ENCODE measurements around the gene RNF141.

RNF141 gene

GRCh38 chr11:10487002-10487647, 53.9 kb downstream of the RNF141 start:
- H3K27ac ChIP-seq: no peak overlapping the region
- TF ChIP-seq CTCF (conservative IDR thresholded peaks at IDR 0.05): no peak

DNA sequence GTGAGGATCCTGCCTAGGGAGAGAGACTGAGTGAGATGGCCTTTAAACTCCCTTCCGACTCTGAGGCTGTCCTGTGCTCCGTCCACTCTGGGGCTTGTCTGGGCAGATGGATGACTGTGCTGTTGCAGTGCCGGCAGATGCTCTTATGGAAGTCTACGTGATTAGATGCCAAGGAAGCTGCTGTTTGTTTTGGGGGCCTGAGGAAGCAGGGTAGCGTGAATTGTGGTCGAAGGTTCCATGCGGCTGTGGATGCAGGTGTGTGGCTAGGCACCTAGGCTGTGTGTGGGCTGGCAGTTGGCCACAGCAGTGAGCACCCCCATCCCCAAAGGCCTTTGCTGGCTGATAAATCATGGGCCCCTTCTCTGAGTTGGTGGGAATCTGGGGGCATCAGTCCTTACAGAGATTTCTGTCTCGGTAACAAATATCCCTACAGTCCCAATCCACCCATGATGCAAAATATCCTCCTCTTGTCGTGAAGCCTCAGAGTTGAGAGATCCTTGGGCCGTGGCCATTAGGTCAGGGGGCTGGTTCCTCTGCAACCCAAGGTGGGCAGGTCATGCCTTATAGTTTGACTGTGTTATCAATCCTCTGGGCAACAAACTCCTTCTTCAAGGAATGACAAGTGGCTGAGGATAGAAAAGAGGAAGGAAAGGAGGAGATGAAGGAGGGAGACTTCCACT, 54.7 kb downstream of the RNF141 start:
- no peak for TF ChIP-seq CTCF (conservative IDR thresholded peaks at IDR 0.05)
- no peak overlapping the region for H3K27ac ChIP-seq

DNA sequence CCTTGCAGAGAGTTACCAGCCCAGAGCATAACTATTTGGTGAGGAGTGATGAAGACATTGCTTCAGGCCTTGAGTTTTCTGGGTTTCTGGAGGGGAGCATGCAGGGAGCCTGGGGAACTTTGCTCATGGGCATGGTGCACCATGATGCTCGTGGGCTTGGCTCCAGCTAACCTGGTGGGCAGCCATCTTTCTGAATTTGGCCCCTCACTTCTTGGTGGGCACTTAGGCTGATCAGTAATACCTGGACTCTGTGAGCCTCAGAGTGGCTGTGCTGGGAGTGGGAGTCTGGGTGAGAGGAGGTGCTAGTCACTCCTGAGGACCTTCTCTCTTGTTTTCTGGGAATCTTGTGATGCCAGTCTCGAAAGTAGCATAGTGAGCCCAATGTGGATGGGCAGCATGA, 55.3 kb downstream of the RNF141 start:
- H3K27ac ChIP-seq: no peak overlapping the region

GRCh38 chr11:10484461-10485180, 56.4 kb downstream of the RNF141 start:
- H3K27ac ChIP-seq: no peak overlapping the region
- TF ChIP-seq CTCF (conservative IDR thresholded peaks at IDR 0.05): no peak

More for the DNA sequence above, 55.3 kb downstream of the RNF141 start:
- no peak for TF ChIP-seq CTCF (conservative IDR thresholded peaks at IDR 0.05)

GRCh38 chr11:10483584-10483983, 57.4 kb downstream of the RNF141 start:
- no peak overlapping the region for H3K27ac ChIP-seq
- TF ChIP-seq CTCF (conservative IDR thresholded peaks at IDR 0.05): no peak

DNA sequence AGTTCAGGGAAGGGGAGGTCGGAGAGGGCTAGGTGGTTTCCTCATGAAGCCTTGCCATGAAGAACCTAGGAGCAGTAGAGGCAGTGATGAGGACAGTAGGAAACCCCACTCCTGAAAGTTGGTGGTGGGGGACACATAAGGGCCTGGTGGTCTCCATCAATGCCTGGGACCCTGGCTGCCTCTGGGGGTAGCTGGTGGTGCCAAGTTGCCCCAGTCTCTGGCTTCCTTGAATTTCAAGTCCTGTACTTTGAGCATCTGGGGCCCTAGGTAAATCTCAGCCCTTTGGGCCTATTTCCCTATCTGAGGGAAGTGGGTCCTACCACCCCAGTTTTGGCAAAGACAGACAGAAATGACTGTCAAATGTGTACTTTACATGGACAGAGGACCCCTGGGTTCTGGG, 57.8 kb downstream of the RNF141 start:
- H3K27ac ChIP-seq: no peak overlapping the region

More for the DNA sequence above, 57.8 kb downstream of the RNF141 start:
- no peak for TF ChIP-seq CTCF (conservative IDR thresholded peaks at IDR 0.05)

Measured in VCaP (cell line).